HG03565 (cell line): Measurements from ENCODE around the gene ALPP.
"Not testable (repeated sequence)": the region's sequence is repeated elsewhere in the genome, so short reads cannot be mapped to it uniquely, and the experiment has no call there.

Experiments used
- ATAC-seq: cut with Tn5 transposase; IDR thresholded peaks from one replicate; pipeline ENCODE4 v1.9.1; 2021; ENCODE audit warnings: mild to moderate bottlenecking, moderate library complexity; ENCODE audit not compliant: unreplicated experiment

The ALPP gene

GRCh38 chr2:232400256-232401015 is 21.9 kb downstream of the ALPP start:
- ATAC-seq = no peak

GRCh38 chr2:232402518-232402917 is 24.0 kb downstream of the ALPP start:
- no peak for ATAC-seq

GRCh38 chr2:232405943-232406510 is 27.5 kb downstream of the ALPP start:
- ATAC-seq = no peak

- ATAC-seq = no peak
Observed at GRCh38 chr2:232406556-232407310, 28.2 kb downstream of the ALPP start, which contains the start of gene ALPG. Gene ALPG (plus strand): TSS chr2:232406844. CDS start chr2:232406895, 51 bp downstream.

- not testable (repeated sequence) for ATAC-seq
Observed at GRCh38 chr2:232407428-232408150, 29.0 kb downstream of the ALPP start.

GRCh38 chr2:232408269-232408668 is 29.7 kb downstream of the ALPP start:
- not testable (repeated sequence) for ATAC-seq

GRCh38 chr2:232409617-232410016 is 31.1 kb downstream of the ALPP start:
- ATAC-seq = not testable (repeated sequence)

GRCh38 chr2:232410238-232410900 is 31.8 kb downstream of the ALPP start:
- no peak for ATAC-seq

GRCh38 chr2:232411901-232412629 is 33.5 kb downstream of the ALPP start:
- ATAC-seq = no peak

- no peak for ATAC-seq
Observed at GRCh38 chr2:232412986-232413385, 34.4 kb downstream of the ALPP start.

- ATAC-seq = no peak
Observed at GRCh38 chr2:232415138-232415690, 36.7 kb downstream of the ALPP start.

- no peak for ATAC-seq
Observed at GRCh38 chr2:232415736-232416520, 37.4 kb downstream of the ALPP start.

- ATAC-seq = no peak
Observed at GRCh38 chr2:232416521-232417470, 38.2 kb downstream of the ALPP start.

- no peak for ATAC-seq
Observed at GRCh38 chr2:232417489-232417888, 38.9 kb downstream of the ALPP start.

GRCh38 chr2:232418056-232418455 is 39.5 kb downstream of the ALPP start:
- no peak for ATAC-seq

GRCh38 chr2:232418466-232419244 is 40.1 kb downstream of the ALPP start:
- no peak for ATAC-seq
